NCI-H146 treated with DMSO at 0.1 percent for 48 hours (cell line): ENCODE results near the gene SOD3.
A peak's percentile ranks its signal among the peaks of the same experiment; 100 is the strongest.

ENCODE experiments used
- DNase-seq: peaks from one replicate; lab custom pipeline; 2025; ENCODE audit not compliant: unreplicated experiment; lab: John Stamatoyannopoulos, UW

Gene SOD3

DNA sequence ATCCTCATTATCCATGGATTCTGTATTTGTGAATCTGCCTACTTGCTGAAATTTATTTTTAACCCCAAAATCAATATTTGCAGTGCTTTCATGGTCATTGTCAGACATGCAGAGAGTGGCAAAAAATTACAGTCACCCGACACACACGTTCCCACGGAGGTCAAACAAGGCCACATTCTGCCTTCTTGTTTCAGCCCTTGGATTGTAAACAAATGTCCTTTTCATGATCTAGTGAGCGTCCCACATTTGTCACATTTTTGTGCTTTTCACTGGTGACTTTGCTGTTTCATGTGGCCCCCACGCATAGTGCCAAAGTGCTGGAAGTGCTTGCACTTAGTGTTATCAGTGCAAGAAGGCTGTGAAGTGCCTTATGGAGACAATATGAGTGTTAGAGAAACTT is 45.0 kb downstream of the SOD3 start:
- DNase-seq: no peak

GRCh38 chr4:24840826-24841543 is 45.6 kb downstream of the SOD3 start:
- DNase-seq: no peak

DNA sequence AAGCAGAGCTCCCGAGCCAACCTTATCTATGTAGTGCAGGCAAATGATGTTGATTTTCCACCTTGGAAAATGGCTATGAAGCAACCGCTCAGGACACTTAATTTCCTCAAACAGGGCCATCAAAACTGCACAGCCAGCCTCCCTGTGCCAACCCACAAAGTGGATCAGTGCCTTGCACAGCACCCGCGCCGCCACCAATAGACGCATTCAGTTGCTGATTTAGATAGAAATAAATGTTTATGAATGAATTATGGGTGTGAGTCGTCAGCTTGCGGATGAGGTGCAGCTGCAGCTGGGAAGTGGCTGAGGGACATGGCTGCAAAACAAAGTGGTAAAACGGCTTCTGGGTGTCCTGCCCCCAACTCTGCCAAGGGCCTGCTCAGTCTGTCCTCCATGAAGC is 47.0 kb downstream of the SOD3 start:
- DNase-seq: no peak

- DNase-seq: no peak
Observed at GRCh38 chr4:24843096-24843495, 47.7 kb downstream of the SOD3 start.

- DNase-seq: no peak
Observed at GRCh38 chr4:24845132-24845531, 49.8 kb downstream of the SOD3 start.

- DNase-seq: no peak
Observed at GRCh38 chr4:24845902-24846301, 50.5 kb downstream of the SOD3 start.

- DNase-seq: peak; percentile 20
Observed at GRCh38 chr4:24846716-24847115, 51.3 kb downstream of the SOD3 start.

DNA sequence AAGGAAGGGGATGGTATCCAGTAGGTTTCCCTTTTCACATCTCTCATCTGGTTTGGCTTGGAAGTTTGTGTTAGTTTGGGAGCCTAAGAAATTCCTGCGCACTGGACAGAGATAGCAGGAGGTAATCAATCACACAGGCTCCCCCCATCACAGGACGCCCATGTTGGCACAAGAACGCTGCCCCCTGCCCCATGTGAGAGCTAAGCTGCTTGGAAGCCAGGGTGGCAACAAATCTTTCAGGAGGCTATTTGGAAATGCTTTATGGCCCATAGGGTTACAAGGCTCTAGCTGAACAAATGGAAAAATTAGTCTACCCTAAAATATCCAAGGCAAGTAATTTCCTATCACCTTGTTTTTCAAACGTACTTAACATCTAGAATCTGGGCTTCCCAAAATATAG is 54.0 kb downstream of the SOD3 start:
- no peak for DNase-seq

- no peak for DNase-seq
Observed at GRCh38 chr4:24849756-24850155, 54.4 kb downstream of the SOD3 start.
